Measurements from ENCODE around the gene ZNF580.

Gene ZNF580

GRCh38 chr19:55650126-55650557 lies 9.3 kb downstream of the ZNF580 start:
- DNase-seq: no peak
- no peak for TF ChIP-seq POLR2A (IDR thresholded peaks at IDR 0.05; ENCODE audit: low read length)
- TF ChIP-seq GATA1 (IDR thresholded peaks at IDR 0.05; ENCODE audit: low read depth, low read length): no peak

- TF ChIP-seq POLR2A (IDR thresholded peaks at IDR 0.05; ENCODE audit: low read length) (no peak), GATA1 (IDR thresholded peaks at IDR 0.05; ENCODE audit: low read depth, low read length) (no peak)
Observed at GRCh38 chr19:55650602-55651230, 9.9 kb downstream of the ZNF580 start.

GRCh38 chr19:55651236-55651635 lies 10.4 kb downstream of the ZNF580 start:
- TF ChIP-seq GATA1 (IDR thresholded peaks at IDR 0.05; ENCODE audit: low read depth, low read length) (no peak), POLR2A (IDR thresholded peaks at IDR 0.05; ENCODE audit: low read length) (no peak)

More at GRCh38 chr19:55650602-55651230, 9.9 kb downstream of the ZNF580 start:
- DNase-seq: no peak

GRCh38 chr19:55652311-55653128 lies 11.7 kb downstream of the ZNF580 start:
- DNase-seq: no peak
- TF ChIP-seq GATA1 (IDR thresholded peaks at IDR 0.05; ENCODE audit: low read depth, low read length) (no peak), POLR2A (IDR thresholded peaks at IDR 0.05; ENCODE audit: low read length) (no peak)

More at GRCh38 chr19:55651236-55651635, 10.4 kb downstream of the ZNF580 start:
- no peak for DNase-seq

GRCh38 chr19:55653651-55654322 lies 13.0 kb downstream of the ZNF580 start:
- TF ChIP-seq GATA1 (IDR thresholded peaks at IDR 0.05; ENCODE audit: low read depth, low read length) (no peak), POLR2A (IDR thresholded peaks at IDR 0.05; ENCODE audit: low read length) (peak; percentile 85)
- peak; percentile 98 to 99 for DNase-seq

GRCh38 chr19:55654323-55654867 lies 13.6 kb downstream of the ZNF580 start:
- TF ChIP-seq GATA1 (IDR thresholded peaks at IDR 0.05; ENCODE audit: low read depth, low read length) (no peak), POLR2A (IDR thresholded peaks at IDR 0.05; ENCODE audit: low read length) (no peak)
- peak; percentile 99 for DNase-seq

GRCh38 chr19:55654868-55655647 lies 14.3 kb downstream of the ZNF580 start, which contains the start of gene U2AF2:
TSS of gene U2AF2 (plus strand) at chr19:55655035. CDS start at chr19:55655105, 70 bp downstream.
- peak; percentile 95 to 98 for DNase-seq
- TF ChIP-seq GATA1 (IDR thresholded peaks at IDR 0.05; ENCODE audit: low read depth, low read length): no peak
- TF ChIP-seq POLR2A (IDR thresholded peaks at IDR 0.05; ENCODE audit: low read length): peak; percentile 73

GRCh38 chr19:55655648-55656040 lies 14.8 kb downstream of the ZNF580 start:
- TF ChIP-seq POLR2A (IDR thresholded peaks at IDR 0.05; ENCODE audit: low read length) (no peak), GATA1 (IDR thresholded peaks at IDR 0.05; ENCODE audit: low read depth, low read length) (no peak)
- no peak for DNase-seq

- no peak for DNase-seq
- TF ChIP-seq GATA1 (IDR thresholded peaks at IDR 0.05; ENCODE audit: low read depth, low read length): no peak
- TF ChIP-seq POLR2A (IDR thresholded peaks at IDR 0.05; ENCODE audit: low read length): no peak
Observed at GRCh38 chr19:55656552-55656951, 15.8 kb downstream of the ZNF580 start.

- TF ChIP-seq POLR2A (IDR thresholded peaks at IDR 0.05; ENCODE audit: low read length) (no peak), GATA1 (IDR thresholded peaks at IDR 0.05; ENCODE audit: low read depth, low read length) (no peak)
- no peak for DNase-seq
Observed at GRCh38 chr19:55656988-55657747, 16.4 kb downstream of the ZNF580 start.

- DNase-seq: no peak
- no peak for TF ChIP-seq GATA1 (IDR thresholded peaks at IDR 0.05; ENCODE audit: low read depth, low read length)
- no peak for TF ChIP-seq POLR2A (IDR thresholded peaks at IDR 0.05; ENCODE audit: low read length)
Observed at GRCh38 chr19:55658846-55659459, 18.2 kb downstream of the ZNF580 start.

GRCh38 chr19:55659822-55660221 lies 19.0 kb downstream of the ZNF580 start:
- no peak for TF ChIP-seq GATA1 (IDR thresholded peaks at IDR 0.05; ENCODE audit: low read depth, low read length)
- TF ChIP-seq POLR2A (IDR thresholded peaks at IDR 0.05; ENCODE audit: low read length): no peak
- no peak for DNase-seq
